HCT116 (cell line): Measurements from ENCODE around the gene AGAP2. TPM values are rescaled to one million over a fixed set of nuclear protein-coding genes. Genes with fewer than 3 reads are reported as not detected.

Source experiments
- ATAC-seq: fragments of 200-7000 bp; cut with Tn5 transposase; 2 replicates; pipeline ENCODE4 v1.9.1; 2020; ENCODE audit warnings: mild to moderate bottlenecking, moderate library complexity
- BruUV-seq: library from RNA; stranded (reverse); fragments of 400-500 nt; replicated peaks from 2 replicates; lab custom pipeline; 2021; lab: Mats Ljungman, UMichigan
- CTCF ChIA-PET: fragments of 300-600 bp; sonication (Branson Sonifier 250); formaldehyde crosslinking; loops from one replicate; lab custom pipeline; 2021; ENCODE audit warnings: antibody characterized with exemption; lab: Charles Lee
- POLR2A ChIA-PET: fragments of 300-600, 350-600 bp; sonication (Branson Sonifier 250); formaldehyde crosslinking; loops from one replicate; lab custom pipeline; 2021; ENCODE audit warnings: antibody characterized with exemption; lab: Charles Lee
- RAD21 ChIA-PET, 2 experiments: fragments of 300-600 bp; sonication (Branson Sonifier 250); formaldehyde crosslinking; loops; one replicate each; lab custom pipeline; 2023; ENCODE audit warnings: low total read pairs in 2 of 2; ENCODE audit not compliant: uncharacterized antibody in 2 of 2, unreplicated experiment in 2 of 2, low non-redundant PET in 1 of 2; lab: Charles Lee
- DNase-seq: peaks from one replicate; pipeline ENCODE4 v3.0.0-alpha.2; 2010; ENCODE audit warnings: low read depth, low spot score
- H2AFZ ChIP-seq: fragments of 200-600 bp; shearing (Covaris generic), sonication (generic); 2 replicates; pipeline ENCODE4 v1.6.1; 2017; ENCODE audit warnings: low read depth, mixed run types, mixed read lengths, antibody characterized with exemption, low read length; ENCODE audit not compliant: poor library complexity, severe bottlenecking
- H3K27ac ChIP-seq: 2 replicates; pipeline ENCODE4 v1.5.1; 2012; ENCODE audit warnings: low read depth, low read length
- H3K27me3 ChIP-seq: fragments of 200-600 bp; sonication (generic); 2 replicates; pipeline ENCODE4 v1.6.1; 2016; ENCODE audit warnings: mixed run types, low read length, mixed read lengths; ENCODE audit not compliant: insufficient read depth
- H3K36me3 ChIP-seq, 2 experiments: fragments of 200-500 bp in 1 of 2; fragments of 200-600 bp in 1 of 2; sonication (Bioruptor generic) in 1 of 2; sonication (generic) in 1 of 2; 2 replicates each; pipeline versions ENCODE4 v1.5.1 to v1.6.1; 2014 to 2016; ENCODE audit warnings: low read length in 2 of 2, inconsistent platforms in 1 of 2, mixed read lengths in 1 of 2, mixed run types in 1 of 2; ENCODE audit not compliant: insufficient read depth in 2 of 2, control insufficient read depth in 1 of 2
- H3K4me1 ChIP-seq, 2 experiments: fragments of 200-600 bp in 1 of 2; sonication (generic) in 1 of 2; 2 replicates each; pipeline versions ENCODE4 v1.5.1 to v1.6.1; 2012 to 2017; ENCODE audit warnings: low read length in 2 of 2, inconsistent platforms in 1 of 2, mild to moderate bottlenecking in 1 of 2, mixed read lengths in 1 of 2, mixed run types in 1 of 2, moderate library complexity in 1 of 2; ENCODE audit not compliant: insufficient read depth in 2 of 2, control insufficient read depth in 1 of 2
- H3K4me2 ChIP-seq: fragments of 200-600 bp; sonication (generic); 2 replicates; pipeline ENCODE4 v1.6.1; 2017; ENCODE audit warnings: mixed run types, low read length, mixed read lengths
- H3K4me3 ChIP-seq, 2 experiments: fragments of 200-600 bp in 1 of 2; sonication (generic) in 1 of 2; replicated peaks in 1 of 2; 2 replicates each; pipeline ENCODE4 v1.5.1; 2011 to 2016; ENCODE audit warnings: low read length in 2 of 2, control low read depth in 1 of 2, low read depth in 1 of 2, mild to moderate bottlenecking in 1 of 2, mixed read lengths in 1 of 2, mixed run types in 1 of 2
- H3K79me2 ChIP-seq: fragments of 200-600 bp; sonication (generic); 2 replicates; pipeline ENCODE4 v1.6.1; 2017; ENCODE audit warnings: mild to moderate bottlenecking, mixed run types, low read length, moderate library complexity, mixed read lengths; ENCODE audit not compliant: insufficient read depth
- H3K9ac ChIP-seq: fragments of 200-600 bp; sonication (generic); 2 replicates; pipeline ENCODE4 v1.6.1; 2016; ENCODE audit warnings: low read length, mixed read lengths
- H3K9me2 ChIP-seq: fragments of 200-600 bp; sonication (generic), shearing (Covaris generic); 2 replicates; pipeline ENCODE4 v1.6.1; 2017; ENCODE audit warnings: mixed run types, mild to moderate bottlenecking, moderate library complexity; ENCODE audit not compliant: insufficient read depth
- H3K9me3 ChIP-seq, 2 experiments: fragments of 200-500 bp in 1 of 2; fragments of 200-600 bp in 1 of 2; sonication (Bioruptor generic) in 1 of 2; sonication (generic) in 1 of 2; 2 replicates each; pipeline ENCODE4 v1.6.1; 2014 to 2017; ENCODE audit warnings: low read length in 2 of 2, mixed read lengths in 2 of 2, inconsistent platforms in 1 of 2, low read depth in 1 of 2, mild to moderate bottlenecking in 1 of 2, mixed run types in 1 of 2, moderate library complexity in 1 of 2; ENCODE audit not compliant: control insufficient read depth in 1 of 2, insufficient read depth in 1 of 2
- H4K20me1 ChIP-seq: fragments of 200-600 bp; sonication (generic), shearing (Covaris generic); 2 replicates; pipeline ENCODE4 v1.6.1; 2017; ENCODE audit warnings: mixed run types, mild to moderate bottlenecking, moderate library complexity; ENCODE audit not compliant: insufficient read depth
- CEBPB ChIP-seq: IDR thresholded peaks from 2 replicates; pipeline ENCODE4 v1.6.1; 2012; ENCODE audit warnings: low read depth
- ELF1 ChIP-seq: IDR thresholded peaks from 2 replicates; pipeline ENCODE4 v1.6.1; 2012; ENCODE audit warnings: low read depth, borderline replicate concordance
- FOSL1 ChIP-seq: IDR thresholded peaks from 2 replicates; pipeline ENCODE4 v1.6.1; 2012; ENCODE audit warnings: low read depth
- JUND ChIP-seq: IDR thresholded peaks from 2 replicates; pipeline ENCODE4 v1.6.1; 2012
- intact Hi-C: fragments of 100-400 bp; cut with micrococcal nuclease; formaldehyde crosslinking; loops from 2 replicates; pipeline ENCODE4 v1.10.0; 2022
- total RNA-seq: library from RNA; stranded (reverse); gene quantifications from one replicate; pipeline ENCODE4 v1.2.1, GENCODE V29; 2021; ENCODE audit not compliant: unreplicated experiment
- TF ChIP-seq, protein P1 (sequence below): IDR thresholded peaks from 2 replicates; pipeline ENCODE4 v1.6.1; 2012; ENCODE audit warnings: low read depth

The AGAP2 gene
- total RNA-seq, 1 experiment from 2014 or later: 15.8 TPM

DNA sequence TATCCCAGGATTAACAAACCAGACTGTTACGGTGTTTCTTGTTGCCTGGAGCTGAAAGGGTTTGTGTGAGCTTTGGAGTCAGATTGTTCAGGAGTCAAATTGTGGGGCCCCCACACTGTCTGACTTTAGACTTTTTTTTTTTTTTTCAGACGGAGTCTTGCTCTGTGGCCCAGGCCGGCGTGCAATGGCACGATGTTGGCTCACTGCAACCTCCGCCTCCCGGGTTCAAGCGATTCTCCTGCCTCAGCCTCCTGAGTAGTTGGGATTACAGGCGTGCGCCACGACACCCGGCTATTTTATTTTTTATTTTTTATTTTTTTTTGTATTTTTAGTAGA is 44.9 kb upstream of the AGAP2 start:
- no peak for DNase-seq
- Histone ChIP-seq H3K9me3 (no peaks in the 10 kb centered on the region), H3K4me3 (peak overlapping the region; percentile 98 to 100), H3K4me1 (peaks cover 6 to 10% of the 10 kb centered on the region in 2 experiments)
- CTCF ChIA-PET: interaction anchor here (0.9 to 1.1 kb wide), 3 partner anchors 11 to 19 kb away, joined by 3 to 5 read pairs (median 3); partner anchors contain the start of genes EEF1AKMT3 and METTL1
- TF ChIP-seq FOSL1 (no peak), JUND (no peak), CEBPB (no peak), ELF1 (no peak)
- TF ChIP-seq, protein P1, sequence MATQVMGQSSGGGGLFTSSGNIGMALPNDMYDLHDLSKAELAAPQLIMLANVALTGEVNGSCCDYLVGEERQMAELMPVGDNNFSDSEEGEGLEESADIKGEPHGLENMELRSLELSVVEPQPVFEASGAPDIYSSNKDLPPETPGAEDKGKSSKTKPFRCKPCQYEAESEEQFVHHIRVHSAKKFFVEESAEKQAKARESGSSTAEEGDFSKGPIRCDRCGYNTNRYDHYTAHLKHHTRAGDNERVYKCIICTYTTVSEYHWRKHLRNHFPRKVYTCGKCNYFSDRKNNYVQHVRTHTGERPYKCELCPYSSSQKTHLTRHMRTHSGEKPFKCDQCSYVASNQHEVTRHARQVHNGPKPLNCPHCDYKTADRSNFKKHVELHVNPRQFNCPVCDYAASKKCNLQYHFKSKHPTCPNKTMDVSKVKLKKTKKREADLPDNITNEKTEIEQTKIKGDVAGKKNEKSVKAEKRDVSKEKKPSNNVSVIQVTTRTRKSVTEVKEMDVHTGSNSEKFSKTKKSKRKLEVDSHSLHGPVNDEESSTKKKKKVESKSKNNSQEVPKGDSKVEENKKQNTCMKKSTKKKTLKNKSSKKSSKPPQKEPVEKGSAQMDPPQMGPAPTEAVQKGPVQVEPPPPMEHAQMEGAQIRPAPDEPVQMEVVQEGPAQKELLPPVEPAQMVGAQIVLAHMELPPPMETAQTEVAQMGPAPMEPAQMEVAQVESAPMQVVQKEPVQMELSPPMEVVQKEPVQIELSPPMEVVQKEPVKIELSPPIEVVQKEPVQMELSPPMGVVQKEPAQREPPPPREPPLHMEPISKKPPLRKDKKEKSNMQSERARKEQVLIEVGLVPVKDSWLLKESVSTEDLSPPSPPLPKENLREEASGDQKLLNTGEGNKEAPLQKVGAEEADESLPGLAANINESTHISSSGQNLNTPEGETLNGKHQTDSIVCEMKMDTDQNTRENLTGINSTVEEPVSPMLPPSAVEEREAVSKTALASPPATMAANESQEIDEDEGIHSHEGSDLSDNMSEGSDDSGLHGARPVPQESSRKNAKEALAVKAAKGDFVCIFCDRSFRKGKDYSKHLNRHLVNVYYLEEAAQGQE: no peak
- TF ChIP-seq, all 23 proteins: peak for 0
- H3K9me2 ChIP-seq: no peaks in the 10 kb centered on the region
- intact Hi-C loops: no loop called here
- ATAC-seq: no peak
- no peak overlapping the region for H2AFZ ChIP-seq
- no peaks in the 10 kb centered on the region for H3K27me3 ChIP-seq
- no peaks in the 10 kb centered on the region for H4K20me1 ChIP-seq
- H3K9ac ChIP-seq: peak overlapping the region; percentile 91
- no TSS peak for BruUV-seq
- H3K36me3 ChIP-seq: peaks cover 20 to 28% of the 10 kb centered on the region in 2 experiments; a peak in 3 of 4 replicates
- peak overlapping the region; percentile 74 for H3K4me2 ChIP-seq
- ChIA-PET RAD21 (no interaction called here), POLR2A (interaction anchor here (0.7 to 1.2 kb wide), 3 partner anchors 11 to 30 kb away, joined by 3 to 6 read pairs (median 3); partner anchors contain the start of genes EEF1AKMT3 and METTL1)
- no peak overlapping the region for H3K27ac ChIP-seq
- H3K79me2 ChIP-seq: peaks cover 47% of the 10 kb centered on the region
